Epithelial cell of proximal tubule (primary cell): ENCODE measurements around the gene CRAMP1. TPM values are rescaled to one million over a fixed set of nuclear protein-coding genes. Genes with fewer than 3 reads are reported as not detected.

ENCODE experiments used
- DNase-seq: peaks from one replicate; pipeline ENCODE4 v3.0.0-alpha.2; 2011; ENCODE audit warnings: low read depth
- H3K4me3 ChIP-seq: 2 replicates; pipeline ENCODE4 v1.5.1; 2011; ENCODE audit warnings: low read depth, mild to moderate bottlenecking, low read length
- total RNA-seq: library from RNA; depleted of rRNA; stranded (reverse); fragments of >200 nt; gene quantifications from 2 replicates; pipeline ENCODE4 v1.2.3, GENCODE V29; 2015
- TF ChIP-seq, protein P1 (sequence below): conservative IDR thresholded peaks from 2 replicates; pipeline ENCODE4 v1.5.1; 2012; ENCODE audit warnings: low read depth, mild to moderate bottlenecking, low read length

Gene CRAMP1
- total RNA-seq, 1 donor from 2014 or later, result 6.9 TPM

DNA sequence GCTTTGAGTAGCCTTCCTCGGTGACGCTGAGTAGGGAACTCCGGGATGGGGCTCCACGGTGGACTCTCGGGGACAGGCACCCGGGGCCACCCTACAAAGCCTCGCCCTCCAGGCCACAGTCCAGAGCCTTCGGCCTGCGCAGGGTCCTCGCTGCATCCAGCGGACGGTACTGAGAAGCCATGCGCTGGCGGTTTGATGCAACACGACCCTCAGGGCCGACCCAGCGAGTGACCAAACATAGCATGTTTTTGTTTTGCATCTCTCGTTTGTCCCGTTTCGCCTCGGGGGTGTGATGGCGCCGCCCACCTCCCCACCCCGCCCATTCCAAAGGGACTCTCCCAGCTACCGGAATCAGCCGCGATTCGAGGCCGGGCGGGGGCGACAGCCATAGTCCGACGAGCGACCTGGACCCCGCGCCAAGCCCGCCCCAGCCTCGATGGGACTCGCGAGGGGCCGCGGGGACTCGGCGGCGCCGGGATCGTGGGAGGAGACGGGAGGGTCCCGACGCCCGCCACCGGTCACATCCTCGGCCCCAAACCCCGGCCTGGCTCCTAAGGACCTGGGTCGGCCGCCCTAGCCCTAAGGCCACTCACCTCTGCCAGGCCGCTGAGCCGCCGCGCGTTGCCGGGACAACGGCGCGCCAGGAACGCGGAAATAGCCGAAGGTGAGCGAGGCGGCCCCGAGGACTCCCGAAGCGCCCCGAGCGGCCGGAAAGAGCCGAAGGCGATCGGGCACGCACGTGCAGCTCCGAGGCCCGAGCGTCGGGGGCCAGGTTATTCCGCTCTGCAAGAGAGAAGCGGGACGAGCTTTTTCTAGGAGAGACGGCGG is 1.9 kb upstream of the CRAMP1 start:
- DNase-seq, result no peak
- H3K4me3 ChIP-seq, result peak overlapping the region; percentile 64
- TF ChIP-seq, protein P1, sequence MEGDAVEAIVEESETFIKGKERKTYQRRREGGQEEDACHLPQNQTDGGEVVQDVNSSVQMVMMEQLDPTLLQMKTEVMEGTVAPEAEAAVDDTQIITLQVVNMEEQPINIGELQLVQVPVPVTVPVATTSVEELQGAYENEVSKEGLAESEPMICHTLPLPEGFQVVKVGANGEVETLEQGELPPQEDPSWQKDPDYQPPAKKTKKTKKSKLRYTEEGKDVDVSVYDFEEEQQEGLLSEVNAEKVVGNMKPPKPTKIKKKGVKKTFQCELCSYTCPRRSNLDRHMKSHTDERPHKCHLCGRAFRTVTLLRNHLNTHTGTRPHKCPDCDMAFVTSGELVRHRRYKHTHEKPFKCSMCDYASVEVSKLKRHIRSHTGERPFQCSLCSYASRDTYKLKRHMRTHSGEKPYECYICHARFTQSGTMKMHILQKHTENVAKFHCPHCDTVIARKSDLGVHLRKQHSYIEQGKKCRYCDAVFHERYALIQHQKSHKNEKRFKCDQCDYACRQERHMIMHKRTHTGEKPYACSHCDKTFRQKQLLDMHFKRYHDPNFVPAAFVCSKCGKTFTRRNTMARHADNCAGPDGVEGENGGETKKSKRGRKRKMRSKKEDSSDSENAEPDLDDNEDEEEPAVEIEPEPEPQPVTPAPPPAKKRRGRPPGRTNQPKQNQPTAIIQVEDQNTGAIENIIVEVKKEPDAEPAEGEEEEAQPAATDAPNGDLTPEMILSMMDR, result no peak

DNA sequence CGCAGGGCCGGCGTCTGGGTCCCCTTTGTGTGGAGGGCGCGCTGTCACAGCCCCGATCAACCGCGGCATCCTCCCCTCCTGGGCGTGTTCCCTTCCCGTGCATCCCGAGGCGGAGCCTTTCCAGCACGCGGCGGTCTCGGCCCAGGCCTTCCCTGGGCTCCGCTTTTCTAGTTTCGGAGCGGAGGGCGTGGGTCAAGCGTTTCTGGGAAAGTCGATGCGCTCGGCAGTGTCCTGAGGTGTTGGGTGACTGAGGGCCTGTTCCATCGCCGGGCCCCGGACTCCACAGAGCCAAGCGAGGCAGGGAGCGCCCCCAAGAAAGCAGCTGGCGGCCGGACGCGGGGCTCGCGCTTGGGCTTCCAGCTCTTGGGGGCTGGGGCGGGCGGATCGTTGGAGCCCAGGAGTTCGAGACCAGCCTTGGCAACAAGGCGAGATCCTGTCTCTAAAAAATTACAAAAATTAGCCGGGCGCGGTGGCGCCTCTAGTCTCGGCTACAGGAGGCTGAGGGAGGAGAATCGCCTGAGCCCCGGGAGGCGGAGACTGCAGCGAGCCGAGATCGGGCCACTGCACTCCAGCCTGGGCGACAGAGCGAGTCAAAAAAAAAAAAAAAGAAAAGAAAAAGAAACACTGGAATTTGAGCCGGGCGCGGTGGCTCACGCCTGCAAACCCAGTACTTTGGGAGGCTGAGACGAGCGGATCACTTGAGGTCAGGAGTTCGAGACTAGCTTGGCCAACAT is 1.1 kb upstream of the CRAMP1 start:
- TF ChIP-seq, protein P1, result no peak
- no peak for DNase-seq
- peak overlapping the region; percentile 64 for H3K4me3 ChIP-seq

DNA sequence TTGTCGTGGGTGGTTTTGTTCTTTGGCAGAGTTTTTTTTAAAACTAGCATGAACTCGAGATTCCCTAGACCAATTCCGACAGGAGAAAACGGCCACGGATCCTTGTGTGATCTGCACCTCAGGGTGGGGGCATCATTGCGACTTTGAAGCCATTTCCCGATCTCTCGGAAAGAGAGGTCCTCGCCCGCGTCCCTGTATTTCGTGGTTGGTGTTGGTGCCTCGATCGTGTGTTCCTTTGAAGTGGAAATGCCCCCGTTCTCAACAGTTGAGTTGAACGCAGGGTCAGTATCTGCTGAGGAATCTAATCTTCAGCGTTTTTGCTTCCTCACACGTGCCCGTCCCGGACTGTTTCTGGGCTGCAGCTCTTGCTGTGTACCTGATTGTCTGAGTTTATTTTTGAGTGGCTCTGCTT is 1.1 kb downstream of the CRAMP1 start:
- TF ChIP-seq, protein P1, result no peak
- DNase-seq, result no peak
- H3K4me3 ChIP-seq, result peak overlapping the region; percentile 88

DNA sequence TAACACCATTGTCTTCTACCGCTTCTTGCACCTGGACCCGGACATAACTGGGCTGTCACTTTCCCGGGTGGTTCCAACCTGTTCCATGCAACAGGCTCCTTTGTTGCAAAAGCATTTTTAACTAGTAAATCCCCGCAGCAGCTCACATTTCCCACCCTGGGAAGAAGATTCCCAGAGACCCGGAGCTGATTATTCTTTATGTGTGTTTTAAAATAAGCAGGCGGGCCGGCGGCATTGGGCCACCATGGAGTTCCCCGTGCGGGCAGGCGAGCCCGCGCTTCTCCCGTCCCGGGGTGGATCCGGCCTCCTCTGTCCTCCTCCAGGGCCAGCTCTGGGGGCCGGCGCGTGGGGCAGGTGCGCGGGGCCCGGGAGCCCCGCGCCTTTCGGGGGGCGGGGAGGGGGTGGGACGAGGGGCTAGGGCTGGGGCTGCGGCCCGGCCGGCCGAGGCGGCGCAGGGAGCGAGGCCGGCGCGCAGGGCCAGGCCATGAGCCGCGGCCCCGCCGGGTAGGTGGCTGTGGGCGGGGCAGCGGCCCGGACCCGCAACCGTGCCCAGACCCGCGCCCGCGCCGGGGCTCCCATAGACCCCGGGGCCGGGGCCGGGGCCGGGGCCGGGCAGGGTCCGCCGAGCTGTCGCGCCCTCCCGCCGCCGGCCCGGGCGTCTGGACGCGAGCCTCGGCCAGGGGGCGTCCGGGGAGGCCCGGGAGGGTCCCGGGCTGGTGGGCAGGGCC is 1.7 kb downstream of the CRAMP1 start:
- TF ChIP-seq, protein P1, result no peak
- H3K4me3 ChIP-seq, result peak overlapping the region; percentile 88
- no peak for DNase-seq

DNA sequence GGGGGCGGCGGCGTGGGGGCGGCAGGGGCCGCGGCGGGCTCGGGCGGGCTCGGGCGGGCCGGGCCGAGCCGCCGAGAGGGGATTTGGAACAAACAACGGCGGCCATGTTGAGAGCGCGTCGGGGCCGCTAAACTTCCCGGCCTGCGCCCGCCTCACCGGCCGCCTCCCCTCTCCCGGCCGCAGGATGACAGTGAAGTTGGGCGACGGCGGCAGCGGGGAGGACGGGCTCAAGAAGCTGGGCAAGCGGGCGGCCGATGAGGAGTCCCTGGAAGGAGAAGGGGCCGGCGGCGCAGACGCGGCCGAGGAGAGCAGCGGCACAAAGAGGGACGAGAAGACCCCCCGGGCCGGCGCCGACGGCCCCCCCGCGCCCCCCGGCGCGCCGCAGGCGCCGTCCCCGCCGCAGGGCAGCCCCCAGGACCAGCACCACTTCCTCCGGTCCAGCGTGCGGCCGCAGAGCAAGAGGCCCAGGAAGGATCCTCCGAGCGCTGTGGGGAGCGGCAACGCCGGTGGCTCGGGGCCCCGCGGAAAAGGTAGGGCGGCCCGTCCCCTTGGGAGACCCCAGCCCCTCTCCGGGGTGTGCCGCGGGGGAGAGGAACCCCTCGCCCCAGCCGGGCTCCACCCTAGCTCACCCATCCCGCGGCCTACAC is 2.4 kb downstream of the CRAMP1 start:
- no peak for DNase-seq
- peak overlapping the region; percentile 88 for H3K4me3 ChIP-seq
- TF ChIP-seq, protein P1, result no peak

DNA sequence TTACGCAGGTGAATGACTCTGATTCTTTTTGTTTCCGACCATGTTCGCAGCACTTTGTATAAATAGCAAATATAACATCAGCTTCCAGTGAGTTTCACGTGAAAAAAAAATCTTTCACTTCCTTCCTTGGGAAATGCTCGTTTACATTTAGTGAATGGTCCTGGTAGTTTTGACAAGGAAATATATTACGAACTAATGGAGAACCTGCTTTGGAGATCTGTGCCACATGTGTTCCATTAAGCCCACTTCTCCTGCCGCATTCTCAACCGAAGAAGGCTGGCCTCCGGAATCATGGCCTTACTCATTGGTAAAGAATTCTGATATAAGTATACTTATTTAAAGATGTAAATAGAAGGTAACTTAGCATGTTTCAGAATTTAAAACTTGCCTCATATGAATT is 3.6 kb downstream of the CRAMP1 start:
- H3K4me3 ChIP-seq, result peak overlapping the region; percentile 88
- TF ChIP-seq, protein P1, result no peak
- no peak for DNase-seq
